BE2C (cell line): ENCODE results near the gene DYNLT2B.
A peak's percentile ranks its signal among the peaks of the same experiment; 100 is the strongest.

Experiments
- DNase-seq: peaks from one replicate; pipeline ENCODE4 v3.0.0-alpha.2; 2020
- H3K27me3 ChIP-seq: fragments of 250-450 bp; sonication (Bioruptor Pico); 2 replicates; pipeline ENCODE4 v1.5.1; 2020; ENCODE audit warnings: mild to moderate bottlenecking
- H3K36me3 ChIP-seq: fragments of 250-450 bp; sonication (Bioruptor Pico); 2 replicates; pipeline ENCODE4 v1.5.1; 2020; ENCODE audit warnings: mild to moderate bottlenecking
- H3K4me1 ChIP-seq: fragments of 250-450 bp; sonication (Bioruptor Pico); 2 replicates; pipeline ENCODE4 v1.5.1; 2020
- H3K4me3 ChIP-seq: 2 replicates; pipeline ENCODE4 v1.5.1; 2011; ENCODE audit warnings: low read depth, low read length
- H3K9me3 ChIP-seq: fragments of 250-450 bp; sonication (Bioruptor Pico); 2 replicates; pipeline ENCODE4 v1.5.1; 2020
- TF ChIP-seq, protein P1 (sequence below): IDR thresholded peaks from 2 replicates; pipeline ENCODE4 v1.5.1; 2012; ENCODE audit warnings: mild to moderate bottlenecking, low read depth, low read length

The DYNLT2B gene

GRCh38 chr3:196298521-196298920 is 19.5 kb downstream of the DYNLT2B start:
- TF ChIP-seq, protein P1, sequence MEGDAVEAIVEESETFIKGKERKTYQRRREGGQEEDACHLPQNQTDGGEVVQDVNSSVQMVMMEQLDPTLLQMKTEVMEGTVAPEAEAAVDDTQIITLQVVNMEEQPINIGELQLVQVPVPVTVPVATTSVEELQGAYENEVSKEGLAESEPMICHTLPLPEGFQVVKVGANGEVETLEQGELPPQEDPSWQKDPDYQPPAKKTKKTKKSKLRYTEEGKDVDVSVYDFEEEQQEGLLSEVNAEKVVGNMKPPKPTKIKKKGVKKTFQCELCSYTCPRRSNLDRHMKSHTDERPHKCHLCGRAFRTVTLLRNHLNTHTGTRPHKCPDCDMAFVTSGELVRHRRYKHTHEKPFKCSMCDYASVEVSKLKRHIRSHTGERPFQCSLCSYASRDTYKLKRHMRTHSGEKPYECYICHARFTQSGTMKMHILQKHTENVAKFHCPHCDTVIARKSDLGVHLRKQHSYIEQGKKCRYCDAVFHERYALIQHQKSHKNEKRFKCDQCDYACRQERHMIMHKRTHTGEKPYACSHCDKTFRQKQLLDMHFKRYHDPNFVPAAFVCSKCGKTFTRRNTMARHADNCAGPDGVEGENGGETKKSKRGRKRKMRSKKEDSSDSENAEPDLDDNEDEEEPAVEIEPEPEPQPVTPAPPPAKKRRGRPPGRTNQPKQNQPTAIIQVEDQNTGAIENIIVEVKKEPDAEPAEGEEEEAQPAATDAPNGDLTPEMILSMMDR = no peak
- H3K4me3 ChIP-seq = no peak overlapping the region
- no peaks in the 10 kb centered on the region for H3K9me3 ChIP-seq
- no peaks in the 10 kb centered on the region for H3K27me3 ChIP-seq
- H3K4me1 ChIP-seq = no peaks in the 10 kb centered on the region; the same call in 1 of the 2 replicates
- DNase-seq = no peak
- H3K36me3 ChIP-seq = peaks cover 4% of the 10 kb centered on the region; the same call in 1 of the 2 replicates

- Histone ChIP-seq H3K27me3 (no peaks in the 10 kb centered on the region), H3K36me3 (no peaks in the 10 kb centered on the region; the same call in 1 of the 2 replicates), H3K4me3 (no peak overlapping the region), H3K9me3 (no peaks in the 10 kb centered on the region), H3K4me1 (no peaks in the 10 kb centered on the region)
- TF ChIP-seq, protein P1 = no peak
- DNase-seq = no peak
Observed at GRCh38 chr3:196292286-196292923, 25.6 kb downstream of the DYNLT2B start.

- DNase-seq = no peak
- TF ChIP-seq, protein P1 = no peak
- Histone ChIP-seq H3K4me1 (peaks cover 6% of the 10 kb centered on the region), H3K36me3 (no peaks in the 10 kb centered on the region), H3K9me3 (no peaks in the 10 kb centered on the region), H3K4me3 (peak overlapping the region; percentile 95), H3K27me3 (no peaks in the 10 kb centered on the region)
Observed at GRCh38 chr3:196288141-196288460, 29.9 kb downstream of the DYNLT2B start.

DNA sequence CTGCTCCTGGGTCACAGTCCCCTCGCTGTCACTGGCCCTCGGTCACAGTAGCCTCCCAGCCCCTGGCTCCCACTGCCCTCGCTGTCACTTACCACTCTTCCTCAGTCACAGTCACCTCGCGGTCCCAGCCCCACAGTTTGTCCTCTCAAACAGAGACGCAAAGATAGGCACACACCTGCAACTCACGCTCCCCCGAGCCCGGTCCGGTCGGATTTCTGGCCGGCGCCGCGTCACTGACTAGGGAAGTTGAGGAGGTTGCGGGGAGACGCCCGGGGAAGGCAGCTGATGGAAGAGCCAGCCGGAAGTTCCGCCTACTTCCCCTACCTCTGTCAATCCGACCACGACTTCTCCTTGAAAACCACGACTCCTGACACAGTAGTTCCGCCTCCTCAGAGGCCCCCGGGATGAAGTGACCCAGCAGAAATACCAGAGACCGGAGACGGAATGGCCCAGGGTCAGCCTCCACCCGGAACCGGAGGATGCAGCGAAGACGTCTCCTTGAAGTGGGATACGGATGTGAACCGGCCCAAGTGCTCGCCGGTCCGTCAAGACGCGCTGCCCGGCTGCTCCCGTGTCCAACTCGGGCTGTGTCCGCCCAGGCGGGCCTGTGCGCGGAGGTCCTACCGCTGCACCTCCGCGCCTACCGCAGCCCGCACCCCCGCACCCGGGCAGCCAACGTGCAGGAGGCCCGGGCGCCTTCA is 30.4 kb downstream of the DYNLT2B start, which contains the start of gene PCYT1A:
Gene PCYT1A (minus strand): TSS at position 287 of the 701 bp plus-strand sequence. CDS start 17,195 bp downstream, outside the sequence.
- Histone ChIP-seq H3K36me3 (no peaks in the 10 kb centered on the region), H3K4me3 (peak within 1 kb of the TSS; percentile 95), H3K27me3 (no peaks in the 10 kb centered on the region), H3K4me1 (peaks cover 6% of the 10 kb centered on the region), H3K9me3 (no peaks in the 10 kb centered on the region)
- TF ChIP-seq, protein P1 = no peak
- DNase-seq = peak; percentile 92

DNA sequence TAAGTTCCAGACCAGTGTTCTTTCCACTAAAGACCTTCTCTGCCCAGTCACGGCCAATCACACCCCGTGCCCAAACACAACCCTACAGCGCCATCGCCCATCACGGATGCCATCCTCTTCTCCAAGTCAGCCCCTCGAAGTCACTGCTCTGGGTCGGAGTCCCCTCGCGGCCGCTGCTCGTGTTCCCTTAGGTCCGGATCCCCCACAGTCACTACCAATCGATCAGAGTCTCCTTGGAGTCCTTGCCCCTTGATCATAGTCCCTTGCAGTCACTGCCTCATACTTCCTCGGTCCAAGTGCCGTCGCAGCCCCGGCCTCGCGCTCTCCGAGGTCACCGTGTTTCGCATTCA is 31.0 kb downstream of the DYNLT2B start:
- TF ChIP-seq, protein P1 = no peak
- H3K4me1 ChIP-seq = peaks cover 6% of the 10 kb centered on the region
- DNase-seq = no peak

DNA sequence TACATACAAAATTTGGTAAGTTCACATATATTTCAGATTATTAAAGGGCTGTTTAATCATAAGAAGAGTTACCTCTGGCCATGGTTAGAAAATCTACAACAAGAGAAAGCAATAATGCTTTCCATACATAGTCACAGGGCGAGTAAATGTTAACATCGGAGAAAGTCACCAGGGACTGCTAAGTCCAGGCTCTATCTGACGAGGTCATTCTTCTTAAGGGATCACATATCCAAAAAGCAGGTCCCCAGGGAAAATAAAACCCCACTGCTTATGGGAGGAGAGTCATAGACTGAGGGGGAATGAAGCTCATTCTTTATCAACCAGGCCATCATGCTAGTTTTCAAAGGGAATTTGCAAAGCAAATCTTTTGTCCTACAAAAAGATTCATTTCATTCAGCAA is 33.6 kb downstream of the DYNLT2B start:
- Histone ChIP-seq H3K4me3 (no peak overlapping the region), H3K36me3 (no peaks in the 10 kb centered on the region; the same call in 1 of the 2 replicates), H3K27me3 (no peaks in the 10 kb centered on the region), H3K4me1 (peaks cover 6% of the 10 kb centered on the region), H3K9me3 (no peaks in the 10 kb centered on the region)
- DNase-seq = no peak
- TF ChIP-seq, protein P1 = no peak

More for the DNA sequence above, 31.0 kb downstream of the DYNLT2B start:
- H3K9me3 ChIP-seq = no peaks in the 10 kb centered on the region
- no peaks in the 10 kb centered on the region for H3K27me3 ChIP-seq
- H3K4me3 ChIP-seq = peak overlapping the region; percentile 95
- H3K36me3 ChIP-seq = no peaks in the 10 kb centered on the region; the same call in 1 of the 2 replicates
